Left cardiac atrium (tissue), 4 donors: ENCODE measurements around the gene DCTPP1. TPM values are rescaled to one million over a fixed set of nuclear protein-coding genes. Genes with fewer than 3 reads are reported as not detected.

Source experiments
- ATAC-seq, 2 donors: fragments of 200-7000 bp; cut with Tn5 transposase; one replicate each; pipeline ENCODE4 v1.9.1; 2020; ENCODE audit warnings: mild to moderate bottlenecking in 2 of 2, moderate library complexity in 2 of 2
- DNase-seq: peaks from one replicate; pipeline ENCODE4 v3.0.0-alpha.2; 2020
- intact Hi-C, 2 donors: fragments of 100-400 bp; cut with DNase I; formaldehyde crosslinking; loops; one replicate each; pipeline versions ENCODE4 v1.14.1 to v1.15.1; 2022 to 2023
- total RNA-seq, 2 donors: library from RNA; stranded (reverse); fragmentation: NEBNext Ultra II Directional; extraction: Animal tissue kit (Norgen Biotek cat#: 25700); gene quantifications; one replicate each; pipeline ENCODE4 v1.2.1, GENCODE V29; 2021
- donor health status: DM: no; HTN: yes; CAD: no.
- donor health status: DM: no; HTN: yes; CAD: no; lungs with severe emphysema.
- donor health status: DM: yes; HTN: yes; CAD: no.
- donor health status: Dilated cardiomyopathy.

Gene DCTPP1
- total RNA-seq, 2 donors from 2014 or later = 35.1 to 35.5 TPM

DNA sequence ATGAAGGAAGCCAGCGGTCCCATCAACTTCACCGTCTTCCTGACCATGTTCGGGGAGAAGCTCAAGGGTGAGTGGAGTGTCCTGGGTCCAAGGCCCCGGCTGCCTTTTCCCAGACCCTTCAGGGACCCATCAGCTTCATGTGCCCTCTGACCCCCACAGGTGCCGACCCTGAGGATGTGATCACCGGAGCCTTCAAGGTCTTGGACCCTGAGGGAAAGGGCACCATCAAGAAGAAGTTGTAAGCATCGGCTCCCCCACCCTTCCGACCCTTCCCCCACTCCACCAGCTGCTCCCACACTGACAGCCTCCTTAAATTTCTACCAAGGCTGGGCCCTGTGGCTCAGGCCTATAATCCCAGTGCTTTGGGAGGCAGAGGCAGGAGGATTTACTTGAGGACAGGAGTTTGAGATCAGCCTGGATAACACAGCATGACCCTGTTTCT lies 53.3 kb downstream of the DCTPP1 start:
- intact Hi-C loops = no loop called here
- DNase-seq (no peak), ATAC-seq (no peak)

DNA sequence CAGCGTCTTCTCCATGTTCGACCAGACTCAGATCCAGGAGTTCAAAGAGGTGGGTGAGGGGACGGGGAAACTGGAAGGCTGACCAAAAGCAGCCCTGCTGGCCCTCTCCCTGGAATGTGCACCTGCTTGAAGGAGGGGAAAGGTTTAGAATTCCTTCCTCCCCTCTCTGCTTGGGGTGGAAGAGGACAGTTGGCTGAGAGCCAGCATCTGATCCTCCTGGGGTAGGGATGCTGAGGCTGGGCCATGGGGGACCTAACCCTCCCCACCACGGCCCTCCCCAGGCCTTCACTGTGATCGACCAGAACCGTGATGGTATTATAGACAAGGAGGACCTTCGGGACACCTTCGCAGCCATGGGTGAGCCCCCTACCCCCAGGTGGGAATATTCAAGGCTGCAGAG lies 54.0 kb downstream of the DCTPP1 start:
- DNase-seq = no peak
- ATAC-seq = no peak
- intact Hi-C loops = no loop called here

DNA sequence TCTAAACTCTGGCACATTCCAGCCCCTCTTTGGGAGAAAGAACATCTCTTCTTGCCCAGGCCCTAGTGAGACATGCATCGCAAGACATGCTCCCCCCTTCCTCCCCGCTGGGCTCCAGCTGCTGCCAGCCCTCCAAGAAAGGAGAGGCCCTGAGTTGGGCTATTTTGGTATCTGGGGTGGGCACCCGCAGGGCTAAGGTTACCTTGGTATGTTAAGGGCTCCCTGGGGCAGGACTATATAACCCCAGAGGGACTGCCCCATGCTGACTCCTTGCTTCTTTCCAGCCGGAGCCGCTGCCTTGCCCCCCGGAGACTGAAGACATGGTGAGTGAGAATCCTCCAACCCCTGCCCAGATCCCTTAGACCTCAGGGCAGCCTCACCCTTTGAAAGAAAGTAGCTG lies 55.3 kb downstream of the DCTPP1 start, which contains the start of gene MYL11:
TSS of gene MYL11 (plus strand) at position 265 of the 400 bp plus-strand sequence. CDS start at position 321, 56 bp downstream.
- DNase-seq (no peak), ATAC-seq (no peak)
- intact Hi-C loops = loop anchor here in 1 of 2 donors (5.0 kb wide), 1 partner anchor 33 kb away; the partner anchor contains the start of gene ZNF771

Other genes with a start within 250 kb of the DCTPP1 start
- 10 to 100 TPM; 14.8 to 32.0 TPM for gene CORO1A, start 246.4 kb downstream of the DCTPP1 start, total RNA-seq
- 10 to 100 TPM; 71.4 to 84.6 TPM for gene BOLA2B, start 236.4 kb downstream of the DCTPP1 start, total RNA-seq
- 10 to 100 TPM; 18.7 to 24.8 TPM for gene SLX1A, start 236.2 kb downstream of the DCTPP1 start, total RNA-seq
- 10 to 100 TPM; 12.0 to 22.6 TPM for gene SULT1A3, start 230.8 kb downstream of the DCTPP1 start, total RNA-seq
- gene NPIPB13, start 181.6 kb downstream of the DCTPP1 start, total RNA-seq = 1 to 10 TPM; 3.2 to 3.4 TPM
- 10 to 100 TPM; 35.5 to 47.8 TPM for gene CD2BP2, start 74.7 kb downstream of the DCTPP1 start, total RNA-seq
- 10 to 100 TPM; 23.4 to 30.5 TPM for gene TBC1D10B, start 59.5 kb downstream of the DCTPP1 start, total RNA-seq
- not detected for gene MYL11, start 55.2 kb downstream of the DCTPP1 start, total RNA-seq
- 1 to 10 TPM; 2.0 to 3.4 TPM for gene SEPTIN1, start 47.5 kb downstream of the DCTPP1 start, total RNA-seq
- gene ZNF48, start 34.6 kb downstream of the DCTPP1 start, total RNA-seq = 1 to 10 TPM; 5.4 to 6.4 TPM
- gene ZNF771, start 22.4 kb downstream of the DCTPP1 start, total RNA-seq = 1 to 10 TPM; 5.9 to 6.2 TPM
- 10 to 100 TPM; 32.8 to 44.7 TPM for gene SEPHS2, start 15.8 kb upstream of the DCTPP1 start, total RNA-seq
- 1 to 10 TPM; 3.3 to 3.9 TPM for gene ITGAL, start 42.7 kb upstream of the DCTPP1 start, total RNA-seq
- 10 to 100 TPM; 46.4 to 55.5 TPM for gene ZNF768, start 96.5 kb upstream of the DCTPP1 start, total RNA-seq
- gene ZNF747, start 104.8 kb upstream of the DCTPP1 start, total RNA-seq = 1 to 10 TPM; 8.0 to 8.2 TPM
- gene ZNF764, start 128.3 kb upstream of the DCTPP1 start, total RNA-seq = 1 to 10 TPM; 5.7 to 8.7 TPM
- gene ZNF688, start 141.7 kb upstream of the DCTPP1 start, total RNA-seq = 10 to 100 TPM in 1 of 2 donors, 1 to 10 TPM in 1; 7.9 to 12.5 TPM
- gene ZNF785, start 155.7 kb upstream of the DCTPP1 start, total RNA-seq = 1 to 10 TPM; 8.2 to 9.8 TPM
- 1 to 10 TPM; 5.2 to 6.6 TPM for gene ZNF689, start 180.4 kb upstream of the DCTPP1 start, total RNA-seq
- 10 to 100 TPM; 23.7 to 24.0 TPM for gene PRR14, start 220.9 kb upstream of the DCTPP1 start, total RNA-seq
- gene FBRS, start 228.4 kb upstream of the DCTPP1 start, total RNA-seq = 10 to 100 TPM; 29.5 to 37.2 TPM